ENCODE measurements around the gene FAM3D. TPM values are rescaled to one million over a fixed set of nuclear protein-coding genes. Genes with fewer than 3 reads are reported as not detected.

Gene FAM3D
- total RNA-seq, 1 experiment from 2014 or later = 0.32 TPM

DNA sequence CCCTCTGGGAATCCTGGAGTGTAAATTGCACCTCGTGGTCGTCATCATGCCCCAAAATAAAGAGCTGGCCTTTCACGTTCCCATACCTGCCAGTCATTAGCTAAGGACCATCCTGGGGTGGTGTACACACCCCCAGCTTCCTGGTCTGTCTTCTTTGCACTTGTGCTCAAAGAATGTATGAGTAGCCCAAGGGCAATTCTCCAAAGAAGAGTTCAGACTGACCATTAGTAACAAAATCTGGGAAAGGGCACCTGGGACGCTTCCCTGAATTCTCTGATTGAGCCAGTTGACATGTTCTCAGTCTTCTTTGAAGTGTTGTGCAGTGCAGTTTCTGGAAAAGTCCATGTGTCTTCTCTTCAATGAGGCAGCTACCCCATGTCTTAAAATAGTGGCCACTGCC lies 34.8 kb downstream of the FAM3D start:
- TF ChIP-seq POLR2A (IDR thresholded peaks at IDR 0.05; ENCODE audit: borderline replicate concordance, extremely low read depth, insufficient read depth, insufficient read length) (no peak), SP1 (IDR thresholded peaks at IDR 0.05; ENCODE audit: low read depth) (no peak), TCF7L2 (IDR thresholded peaks at IDR 0.05; ENCODE audit: borderline replicate concordance, extremely low read depth, insufficient read depth, insufficient read length) (no peak), ZFX (IDR thresholded peaks at IDR 0.05) (no peak), JUND (IDR thresholded peaks at IDR 0.05) (no peak), FOSL1 (IDR thresholded peaks at IDR 0.05; ENCODE audit: low read depth) (no peak), ELF1 (IDR thresholded peaks at IDR 0.05; ENCODE audit: borderline replicate concordance, low read depth) (no peak), SRF (IDR thresholded peaks at IDR 0.05; ENCODE audit: low read depth) (no peak), EZH2 (IDR thresholded peaks at IDR 0.05) (no peak), YY1 (IDR thresholded peaks at IDR 0.05; ENCODE audit: extremely low read depth, insufficient replicate concordance, low read depth, low read length) (no peak), CEBPB (IDR thresholded peaks at IDR 0.05; ENCODE audit: low read depth) (no peak), SIN3A (IDR thresholded peaks at IDR 0.05; ENCODE audit: low read depth) (no peak), ZNF274 (IDR thresholded peaks at IDR 0.05; ENCODE audit: low read depth, low read length) (no peak)
- TF ChIP-seq, protein P1, sequence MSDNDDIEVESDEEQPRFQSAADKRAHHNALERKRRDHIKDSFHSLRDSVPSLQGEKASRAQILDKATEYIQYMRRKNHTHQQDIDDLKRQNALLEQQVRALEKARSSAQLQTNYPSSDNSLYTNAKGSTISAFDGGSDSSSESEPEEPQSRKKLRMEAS (IDR thresholded peaks at IDR 0.05) = no peak
- TF ChIP-seq, protein P2, sequence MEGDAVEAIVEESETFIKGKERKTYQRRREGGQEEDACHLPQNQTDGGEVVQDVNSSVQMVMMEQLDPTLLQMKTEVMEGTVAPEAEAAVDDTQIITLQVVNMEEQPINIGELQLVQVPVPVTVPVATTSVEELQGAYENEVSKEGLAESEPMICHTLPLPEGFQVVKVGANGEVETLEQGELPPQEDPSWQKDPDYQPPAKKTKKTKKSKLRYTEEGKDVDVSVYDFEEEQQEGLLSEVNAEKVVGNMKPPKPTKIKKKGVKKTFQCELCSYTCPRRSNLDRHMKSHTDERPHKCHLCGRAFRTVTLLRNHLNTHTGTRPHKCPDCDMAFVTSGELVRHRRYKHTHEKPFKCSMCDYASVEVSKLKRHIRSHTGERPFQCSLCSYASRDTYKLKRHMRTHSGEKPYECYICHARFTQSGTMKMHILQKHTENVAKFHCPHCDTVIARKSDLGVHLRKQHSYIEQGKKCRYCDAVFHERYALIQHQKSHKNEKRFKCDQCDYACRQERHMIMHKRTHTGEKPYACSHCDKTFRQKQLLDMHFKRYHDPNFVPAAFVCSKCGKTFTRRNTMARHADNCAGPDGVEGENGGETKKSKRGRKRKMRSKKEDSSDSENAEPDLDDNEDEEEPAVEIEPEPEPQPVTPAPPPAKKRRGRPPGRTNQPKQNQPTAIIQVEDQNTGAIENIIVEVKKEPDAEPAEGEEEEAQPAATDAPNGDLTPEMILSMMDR (IDR thresholded peaks at IDR 0.05 in 2 of 3, conservative IDR thresholded peaks at IDR 0.05 in 1 of 3; ENCODE audit: borderline replicate concordance in 1 of 3, insufficient read depth in 1 of 3, low read depth in 2 of 3, low read length in 2 of 3) = no peak
- TF ChIP-seq, protein P3, sequence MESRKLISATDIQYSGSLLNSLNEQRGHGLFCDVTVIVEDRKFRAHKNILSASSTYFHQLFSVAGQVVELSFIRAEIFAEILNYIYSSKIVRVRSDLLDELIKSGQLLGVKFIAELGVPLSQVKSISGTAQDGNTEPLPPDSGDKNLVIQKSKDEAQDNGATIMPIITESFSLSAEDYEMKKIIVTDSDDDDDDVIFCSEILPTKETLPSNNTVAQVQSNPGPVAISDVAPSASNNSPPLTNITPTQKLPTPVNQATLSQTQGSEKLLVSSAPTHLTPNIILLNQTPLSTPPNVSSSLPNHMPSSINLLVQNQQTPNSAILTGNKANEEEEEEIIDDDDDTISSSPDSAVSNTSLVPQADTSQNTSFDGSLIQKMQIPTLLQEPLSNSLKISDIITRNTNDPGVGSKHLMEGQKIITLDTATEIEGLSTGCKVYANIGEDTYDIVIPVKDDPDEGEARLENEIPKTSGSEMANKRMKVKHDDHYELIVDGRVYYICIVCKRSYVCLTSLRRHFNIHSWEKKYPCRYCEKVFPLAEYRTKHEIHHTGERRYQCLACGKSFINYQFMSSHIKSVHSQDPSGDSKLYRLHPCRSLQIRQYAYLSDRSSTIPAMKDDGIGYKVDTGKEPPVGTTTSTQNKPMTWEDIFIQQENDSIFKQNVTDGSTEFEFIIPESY (IDR thresholded peaks at IDR 0.05; ENCODE audit: extremely low read depth, insufficient replicate concordance, low read length) = no peak
- TF ChIP-seq, protein P4, sequence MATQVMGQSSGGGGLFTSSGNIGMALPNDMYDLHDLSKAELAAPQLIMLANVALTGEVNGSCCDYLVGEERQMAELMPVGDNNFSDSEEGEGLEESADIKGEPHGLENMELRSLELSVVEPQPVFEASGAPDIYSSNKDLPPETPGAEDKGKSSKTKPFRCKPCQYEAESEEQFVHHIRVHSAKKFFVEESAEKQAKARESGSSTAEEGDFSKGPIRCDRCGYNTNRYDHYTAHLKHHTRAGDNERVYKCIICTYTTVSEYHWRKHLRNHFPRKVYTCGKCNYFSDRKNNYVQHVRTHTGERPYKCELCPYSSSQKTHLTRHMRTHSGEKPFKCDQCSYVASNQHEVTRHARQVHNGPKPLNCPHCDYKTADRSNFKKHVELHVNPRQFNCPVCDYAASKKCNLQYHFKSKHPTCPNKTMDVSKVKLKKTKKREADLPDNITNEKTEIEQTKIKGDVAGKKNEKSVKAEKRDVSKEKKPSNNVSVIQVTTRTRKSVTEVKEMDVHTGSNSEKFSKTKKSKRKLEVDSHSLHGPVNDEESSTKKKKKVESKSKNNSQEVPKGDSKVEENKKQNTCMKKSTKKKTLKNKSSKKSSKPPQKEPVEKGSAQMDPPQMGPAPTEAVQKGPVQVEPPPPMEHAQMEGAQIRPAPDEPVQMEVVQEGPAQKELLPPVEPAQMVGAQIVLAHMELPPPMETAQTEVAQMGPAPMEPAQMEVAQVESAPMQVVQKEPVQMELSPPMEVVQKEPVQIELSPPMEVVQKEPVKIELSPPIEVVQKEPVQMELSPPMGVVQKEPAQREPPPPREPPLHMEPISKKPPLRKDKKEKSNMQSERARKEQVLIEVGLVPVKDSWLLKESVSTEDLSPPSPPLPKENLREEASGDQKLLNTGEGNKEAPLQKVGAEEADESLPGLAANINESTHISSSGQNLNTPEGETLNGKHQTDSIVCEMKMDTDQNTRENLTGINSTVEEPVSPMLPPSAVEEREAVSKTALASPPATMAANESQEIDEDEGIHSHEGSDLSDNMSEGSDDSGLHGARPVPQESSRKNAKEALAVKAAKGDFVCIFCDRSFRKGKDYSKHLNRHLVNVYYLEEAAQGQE (IDR thresholded peaks at IDR 0.05; ENCODE audit: low read depth) = no peak
- Histone ChIP-seq H3K27me3 (ENCODE audit: insufficient read depth, low read length) (no peaks in the 10 kb centered on the region), H3K79me2 (ENCODE audit: insufficient read depth, low read length) (no peaks in the 10 kb centered on the region), H3K36me3 (ENCODE audit: control insufficient read depth in 1 of 2, insufficient read depth in 2 of 2, low read length in 2 of 2) (no peaks in the 10 kb centered on the region), H3K4me1 (ENCODE audit: control insufficient read depth in 1 of 2, insufficient read depth in 2 of 2, low read length in 2 of 2) (peaks cover 0 to 3% of the 10 kb centered on the region in 2 experiments; a peak in 1 of 4 replicates), H3K9me2 (ENCODE audit: insufficient read depth) (no peaks in the 10 kb centered on the region), H4K20me1 (ENCODE audit: insufficient read depth) (no peaks in the 10 kb centered on the region), H3K9me3 (ENCODE audit: control insufficient read depth in 1 of 2, insufficient read depth in 1 of 2, low read depth in 1 of 2, low read length in 2 of 2) (no peaks in the 10 kb centered on the region), H3K27ac (ENCODE audit: low read depth, low read length) (no peak overlapping the region), H3K9ac (ENCODE audit: low read length) (no peak overlapping the region), H2AFZ (ENCODE audit: low read depth, low read length, poor library complexity, severe bottlenecking) (no peak overlapping the region), H3K4me3 (replicated peaks in 1 of 2; ENCODE audit: low read depth in 1 of 2, low read length in 2 of 2) (no peak overlapping the region), H3K4me2 (ENCODE audit: low read length) (no peak overlapping the region)
- ATAC-seq (no peak), DNase-seq (ENCODE audit: low read depth, low spot score) (no peak)
- intact Hi-C loops (cut with micrococcal nuclease) = loop anchor here (5.0 kb wide), 1 partner anchor 309 kb away; no protein-coding TSS in a partner anchor
- RAD21 ChIA-PET (ENCODE audit: low non-redundant PET in 1 of 2, low total read pairs in 2 of 2, uncharacterized antibody in 2 of 2, unreplicated experiment in 2 of 2) = no interaction called here
- POLR2A ChIA-PET = interaction anchor here (0.7 kb wide), 1 partner anchor 28 kb away, joined by 6 read pairs; no protein-coding TSS in a partner anchor
- CTCF ChIA-PET = interaction anchor here (1.6 to 3.2 kb wide), 5 partner anchors 9 to 444 kb away, joined by 5 to 53 read pairs (median 15); no protein-coding TSS in a partner anchor
- no TSS peak for BruUV-seq (replicated peaks)
